NCI-H526 treated with DMSO at 0.1 percent for 48 hours (cell line): Measurements from ENCODE around the gene ZBTB47.

ENCODE experiments used
- DNase-seq: peaks from one replicate; lab custom pipeline; 2025; lab: John Stamatoyannopoulos, UW

ZBTB47 gene

DNA sequence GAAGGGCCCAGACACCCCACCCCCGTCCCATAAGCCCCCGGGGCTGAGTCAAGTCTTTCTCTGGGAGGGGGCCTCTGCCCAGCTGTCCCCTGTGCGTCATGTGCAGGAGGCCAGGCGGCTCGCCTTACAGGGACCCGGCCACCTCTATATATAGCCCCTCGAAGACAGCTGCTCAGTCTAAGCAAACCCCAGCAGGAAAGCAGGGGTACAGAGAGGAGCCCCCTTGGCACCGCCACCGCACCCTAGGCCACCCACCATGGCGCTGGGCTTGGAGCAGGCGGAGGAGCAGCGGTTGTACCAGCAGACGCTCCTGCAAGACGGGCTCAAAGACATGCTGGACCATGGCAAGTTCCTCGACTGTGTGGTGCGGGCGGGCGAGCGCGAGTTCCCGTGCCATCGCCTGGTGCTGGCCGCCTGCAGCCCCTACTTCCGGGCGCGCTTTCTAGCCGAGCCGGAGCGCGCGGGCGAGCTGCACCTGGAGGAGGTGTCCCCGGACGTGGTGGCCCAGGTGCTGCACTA lies 31.9 kb downstream of the ZBTB47 start, which contains the start of gene KLHL40:
KLHL40 (plus strand) TSS at position 175 of the 519 bp plus-strand sequence; CDS start at position 257, 82 bp downstream.
- no peak for DNase-seq

DNA sequence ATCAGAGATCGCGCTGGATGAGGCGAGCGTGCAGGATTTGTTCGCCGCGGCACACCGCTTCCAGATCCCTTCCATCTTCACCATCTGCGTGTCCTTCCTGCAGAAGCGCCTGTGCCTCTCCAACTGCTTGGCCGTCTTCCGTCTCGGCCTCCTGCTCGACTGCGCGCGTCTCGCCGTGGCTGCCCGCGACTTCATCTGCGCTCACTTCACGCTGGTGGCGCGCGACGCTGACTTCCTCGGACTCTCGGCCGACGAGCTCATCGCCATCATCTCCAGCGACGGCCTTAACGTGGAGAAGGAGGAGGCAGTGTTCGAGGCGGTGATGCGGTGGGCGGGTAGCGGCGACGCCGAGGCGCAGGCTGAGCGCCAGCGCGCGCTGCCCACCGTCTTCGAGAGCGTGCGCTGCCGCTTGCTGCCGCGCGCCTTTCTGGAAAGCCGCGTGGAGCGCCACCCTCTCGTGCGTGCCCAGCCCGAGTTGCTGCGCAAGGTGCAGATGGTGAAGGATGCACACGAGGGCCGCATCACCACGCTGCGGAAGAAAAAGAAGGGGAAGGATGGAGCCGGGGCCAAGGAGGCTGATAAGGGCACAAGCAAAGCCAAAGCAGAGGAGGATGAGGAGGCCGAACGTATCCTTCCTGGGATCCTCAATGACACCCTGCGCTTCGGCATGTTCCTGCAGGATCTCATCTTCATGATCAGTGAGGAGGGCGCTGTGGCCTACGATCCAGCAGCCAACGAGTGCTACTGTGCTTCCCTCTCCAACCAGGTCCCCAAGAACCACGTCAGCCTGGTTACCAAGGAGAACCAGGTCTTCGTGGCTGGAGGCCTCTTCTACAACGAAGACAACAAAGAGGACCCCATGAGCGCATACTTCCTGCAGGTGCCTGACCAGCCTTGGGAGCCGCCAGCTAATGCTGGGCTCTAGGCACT lies 32.7 kb downstream of the ZBTB47 start:
- no peak for DNase-seq

- DNase-seq = no peak
These were observed 33.5 kb downstream of the ZBTB47 start for GRCh38 chr3:42686832-42687650.

- no peak for DNase-seq
These were observed 34.5 kb downstream of the ZBTB47 start for GRCh38 chr3:42688016-42688415.

DNA sequence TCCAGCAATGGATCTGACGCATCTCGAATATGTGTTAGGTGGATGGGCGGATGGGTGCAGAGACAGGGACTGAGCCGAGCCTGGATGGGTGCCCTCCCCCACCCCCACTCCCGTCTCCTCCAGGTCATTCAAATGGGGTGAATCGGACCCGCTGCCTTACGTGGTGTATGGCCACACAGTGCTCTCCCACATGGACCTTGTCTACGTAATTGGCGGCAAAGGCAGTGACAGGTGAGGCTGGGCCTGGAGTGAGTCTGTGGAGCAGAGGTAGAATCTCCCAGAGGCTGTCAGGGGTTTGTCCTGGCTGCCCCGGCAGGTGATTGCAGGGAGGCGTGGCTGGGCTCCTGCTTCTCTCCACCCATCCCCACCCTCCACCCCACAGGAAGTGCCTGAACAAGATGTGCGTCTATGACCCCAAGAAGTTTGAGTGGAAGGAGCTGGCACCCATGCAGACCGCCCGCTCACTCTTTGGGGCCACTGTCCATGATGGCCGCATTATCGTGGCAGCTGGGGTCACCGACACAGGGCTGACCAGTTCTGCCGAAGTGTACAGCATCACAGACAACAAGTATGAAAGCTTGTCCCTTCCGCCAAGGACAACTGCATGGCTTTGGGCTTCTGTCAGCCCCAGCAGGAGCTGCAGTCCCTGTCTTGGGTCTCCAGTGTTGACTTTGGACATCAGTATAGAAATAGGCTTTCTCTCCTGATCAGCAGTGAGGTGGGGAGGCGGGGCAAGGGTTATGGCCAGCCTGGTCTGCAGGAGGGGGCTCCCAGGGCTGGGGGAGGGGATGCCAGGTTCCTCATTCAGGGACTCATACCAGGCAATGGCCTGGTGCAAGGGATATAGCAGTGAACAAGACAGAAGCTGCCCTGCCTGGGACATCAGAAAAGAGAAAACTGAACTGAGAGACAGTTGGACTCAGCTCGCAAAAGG lies 35.3 kb downstream of the ZBTB47 start:
- DNase-seq = no peak

DNA sequence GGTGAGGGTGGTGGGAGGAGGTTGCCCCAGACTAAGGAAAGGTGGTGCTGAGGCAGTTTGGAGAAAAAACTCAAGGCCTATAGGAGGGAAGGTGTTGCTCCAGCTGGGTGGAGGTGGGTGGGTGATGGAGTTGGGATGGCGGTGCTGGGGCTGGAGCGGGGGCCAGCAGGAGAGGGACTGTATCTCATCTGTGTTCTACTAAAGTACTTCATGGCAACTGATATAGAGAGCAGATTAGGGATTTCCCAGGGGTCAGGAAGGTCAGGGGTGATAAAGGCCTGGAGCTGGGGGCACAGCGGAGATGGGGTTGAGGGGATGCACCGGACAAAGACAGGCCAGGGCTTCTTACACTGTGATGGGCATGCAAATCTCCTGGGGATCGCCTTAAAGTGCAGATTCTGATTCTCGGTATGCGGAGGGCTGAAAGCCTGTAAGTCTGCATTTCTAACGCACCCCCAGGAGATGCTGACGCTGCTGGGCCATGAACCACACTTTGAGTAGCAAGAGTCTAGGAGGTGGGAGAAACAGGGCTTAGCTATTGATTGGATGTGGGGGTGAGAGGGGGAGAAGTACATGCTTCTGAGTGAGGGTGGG lies 36.0 kb downstream of the ZBTB47 start:
- DNase-seq = no peak

DNA sequence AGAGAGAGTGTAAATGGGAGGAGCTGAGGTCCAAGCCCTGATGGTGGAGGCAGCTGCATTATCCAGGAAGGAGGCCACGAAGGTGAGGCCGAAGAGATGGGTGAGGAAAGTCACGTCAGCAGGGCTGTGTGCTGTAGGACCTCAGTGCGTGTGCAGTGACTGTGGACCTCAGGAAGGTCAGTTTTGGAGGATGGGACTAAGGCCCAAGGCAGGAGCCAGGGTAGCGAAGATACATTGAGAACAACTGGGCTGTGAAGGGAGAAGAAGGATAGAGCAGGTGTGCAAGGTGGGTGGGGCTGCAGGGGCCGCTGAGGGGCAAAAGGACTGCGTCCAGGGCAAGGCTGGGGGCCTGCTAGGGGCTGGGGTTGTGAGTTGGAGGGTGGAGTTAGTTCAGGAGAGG lies 36.7 kb downstream of the ZBTB47 start:
- no peak for DNase-seq

DNA sequence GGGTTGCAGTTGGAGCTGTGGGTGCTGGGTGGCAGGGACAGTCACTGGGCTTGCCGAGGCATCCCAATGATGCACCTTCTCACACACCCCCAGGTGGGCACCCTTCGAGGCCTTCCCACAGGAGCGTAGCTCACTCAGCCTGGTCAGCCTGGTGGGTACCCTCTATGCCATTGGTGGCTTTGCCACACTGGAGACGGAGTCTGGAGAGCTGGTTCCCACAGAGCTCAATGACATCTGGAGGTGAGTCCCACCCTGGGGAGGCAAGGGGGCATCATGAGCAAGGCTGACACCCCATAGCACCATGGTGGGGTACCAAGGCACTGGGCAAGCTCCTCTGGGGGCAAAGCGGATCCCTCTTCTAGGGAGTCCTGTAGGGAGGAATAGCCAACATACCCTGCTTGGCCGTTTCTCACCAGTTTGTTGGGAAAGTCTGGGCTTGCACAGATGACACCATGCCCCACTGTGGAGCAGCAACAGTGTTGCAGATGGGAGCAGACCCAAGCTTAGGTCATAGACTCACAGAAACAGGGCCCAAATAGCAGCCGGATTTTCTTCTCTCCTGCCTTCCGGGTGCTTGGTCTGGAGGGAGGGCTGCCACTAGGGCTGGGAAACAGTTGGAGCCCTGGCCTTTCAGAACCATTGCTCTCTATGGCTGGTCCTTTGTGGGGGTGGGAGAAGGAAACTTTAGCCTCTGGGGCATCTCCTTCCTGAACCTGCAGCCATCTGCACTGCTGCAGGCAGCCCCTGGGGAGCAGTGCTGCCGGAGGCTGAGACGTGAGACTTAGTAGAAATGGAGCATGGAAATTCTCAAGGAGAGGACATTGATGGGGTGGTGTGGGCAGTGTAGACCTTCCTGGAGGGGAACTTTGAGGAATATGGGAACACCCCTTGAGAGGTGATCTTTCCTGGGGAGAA lies 37.5 kb downstream of the ZBTB47 start:
- no peak for DNase-seq

DNA sequence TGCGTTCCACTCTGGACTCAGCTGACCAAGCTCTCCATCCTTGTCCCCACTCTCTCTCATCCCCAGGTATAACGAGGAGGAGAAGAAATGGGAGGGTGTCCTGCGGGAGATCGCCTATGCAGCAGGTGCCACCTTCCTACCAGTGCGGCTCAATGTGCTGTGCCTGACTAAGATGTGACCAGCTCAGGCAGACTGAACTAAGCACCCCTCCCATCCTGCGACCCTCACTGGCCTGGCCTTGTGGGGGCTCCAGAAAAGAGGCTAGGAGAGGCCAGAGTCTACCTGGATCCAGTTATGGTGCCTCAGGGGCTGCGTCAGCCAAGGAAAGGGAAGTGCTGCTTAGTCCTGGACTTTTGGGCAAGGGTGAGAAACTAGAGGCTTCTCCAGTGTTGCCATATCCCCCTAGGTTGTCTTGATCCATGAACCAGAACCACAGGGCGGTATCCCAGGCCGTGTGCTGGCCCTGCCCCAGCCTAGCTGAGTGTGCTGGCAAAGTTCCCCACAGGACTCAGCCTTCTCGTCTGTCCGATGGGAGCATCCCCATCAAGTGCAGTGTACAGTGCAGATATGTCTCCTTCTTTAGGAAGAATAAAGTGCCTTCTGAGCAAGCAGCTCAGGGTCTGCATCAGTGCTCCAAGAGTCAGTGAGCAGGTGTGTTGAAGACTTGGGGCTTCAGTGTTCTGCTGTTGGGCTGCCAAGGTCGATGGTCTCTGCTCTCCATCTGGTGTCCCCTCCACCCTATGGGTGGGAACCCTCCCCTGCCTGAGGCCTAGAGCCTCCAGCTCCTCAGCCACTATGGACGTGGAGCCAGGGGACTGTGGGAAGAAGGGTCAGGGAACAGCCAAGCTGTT lies 38.5 kb downstream of the ZBTB47 start:
- no peak for DNase-seq

- no peak for DNase-seq
These were observed 39.4 kb downstream of the ZBTB47 start for GRCh38 chr3:42692667-42693529.

GRCh38 chr3:42693530-42693930 lies 40.0 kb downstream of the ZBTB47 start:
- DNase-seq = no peak

GRCh38 chr3:42694366-42694765 lies 40.9 kb downstream of the ZBTB47 start:
- DNase-seq = no peak

- no peak for DNase-seq
These were observed 43.1 kb downstream of the ZBTB47 start for GRCh38 chr3:42696356-42697288.

DNA sequence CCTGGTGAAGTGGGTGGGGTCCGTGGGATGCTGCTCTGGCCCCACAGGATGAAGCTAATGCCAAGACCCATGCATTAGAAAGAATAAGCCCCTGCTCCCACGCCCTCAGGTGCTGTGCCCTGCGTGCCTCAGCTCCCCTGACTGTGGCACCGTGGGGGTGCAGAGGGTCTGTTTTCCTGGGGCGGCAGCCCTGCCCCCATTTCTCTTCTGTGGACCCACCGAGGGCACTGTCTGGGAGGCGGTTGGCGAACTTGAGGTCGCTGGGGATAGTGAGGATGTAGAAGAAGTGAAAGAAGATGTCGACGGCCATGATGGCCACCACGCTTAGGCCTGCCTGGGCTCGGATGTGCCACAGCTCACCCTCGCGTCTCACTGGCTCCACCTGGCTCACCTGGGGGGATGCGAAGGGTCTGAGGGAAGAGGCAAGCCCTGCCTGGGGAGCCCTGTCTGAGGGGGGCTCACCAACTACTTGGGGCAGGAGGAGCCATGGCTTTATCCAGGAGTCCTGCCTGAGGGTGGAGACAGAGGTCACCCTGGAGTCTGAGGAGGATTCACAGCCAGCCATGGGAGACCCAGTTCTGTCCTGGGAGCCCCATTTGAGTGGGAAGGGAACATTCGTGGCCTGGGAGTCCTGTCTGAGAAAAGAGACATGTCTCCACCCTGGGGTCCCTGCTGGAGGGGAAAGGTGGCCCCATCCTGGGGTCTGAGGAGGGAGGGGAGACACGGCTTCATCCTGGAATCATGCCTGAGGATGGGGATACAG lies 44.0 kb downstream of the ZBTB47 start:
- DNase-seq = no peak

GRCh38 chr3:42698216-42698910 lies 44.9 kb downstream of the ZBTB47 start:
- no peak for DNase-seq

DNA sequence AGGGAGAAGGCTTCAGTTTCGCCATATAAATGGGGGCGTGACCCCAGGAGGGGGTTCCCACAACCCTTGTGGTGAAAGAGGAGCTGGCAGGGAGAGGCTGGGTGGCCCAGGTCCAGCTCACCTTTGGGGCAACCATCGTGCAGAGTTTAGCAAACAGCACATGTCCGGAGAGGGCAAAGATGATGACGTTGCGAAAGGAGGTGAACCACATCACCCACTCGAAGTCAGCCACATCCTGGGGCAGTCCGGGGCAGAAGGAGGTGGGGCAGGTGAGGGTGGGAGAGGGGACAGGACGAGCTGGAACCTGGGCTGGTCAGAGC lies 45.4 kb downstream of the ZBTB47 start:
- no peak for DNase-seq
